Mucosa of gallbladder (tissue), 1 donor: ENCODE results near the gene SVBP. TPM values are rescaled to one million over a fixed set of nuclear protein-coding genes. Genes with fewer than 3 reads are reported as not detected.
"Not testable (repeated sequence)": the region's sequence is repeated elsewhere in the genome, so short reads cannot be mapped to it uniquely, and the experiment has no call there.

Source experiments
- DNase-seq: peaks from one replicate; pipeline ENCODE4 v3.0.0-alpha.2; 2020; ENCODE audit warnings: low spot score
- total RNA-seq: library from RNA; stranded (reverse); gene quantifications from one replicate; pipeline ENCODE4 v1.2.1, GENCODE V29; 2021
- donor health status: DM: no; HTN: no; CAD: no.

Gene SVBP
- total RNA-seq, 1 donor from 2014 or later = 17.8 TPM

DNA sequence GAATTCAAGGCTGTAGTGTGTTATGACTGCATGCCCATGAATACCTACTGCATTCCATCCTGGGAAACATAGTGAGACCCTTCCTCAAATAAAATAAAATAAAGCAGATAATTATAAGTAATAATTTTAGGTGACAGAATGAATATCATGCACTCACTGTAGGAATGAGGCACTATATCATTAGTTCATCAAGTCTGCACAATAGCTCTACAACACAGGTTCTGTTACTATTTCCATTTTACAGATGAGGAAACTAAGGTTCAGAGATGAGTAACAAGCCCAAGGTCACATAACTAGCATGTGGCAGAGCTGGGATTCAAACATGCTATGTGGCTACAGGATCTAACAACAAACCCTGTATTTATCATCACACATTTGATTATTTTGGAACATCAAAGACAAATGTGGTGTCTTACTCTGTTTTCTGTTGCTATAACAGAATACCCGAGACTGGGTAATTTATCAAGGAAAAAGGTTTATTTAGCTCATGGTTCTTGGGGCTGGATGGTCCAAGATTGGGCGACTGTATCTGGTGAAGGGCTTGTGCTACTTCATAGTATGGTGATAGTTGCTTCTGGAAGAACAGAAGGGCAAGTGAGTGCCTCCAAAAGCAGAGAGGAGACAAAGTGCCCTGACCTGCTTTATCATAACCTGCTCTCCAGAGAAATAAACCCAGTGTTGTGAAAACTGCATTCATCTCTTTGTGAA is 24.4 kb upstream of the SVBP start:
- DNase-seq = no peak

GRCh38 chr1:42841010-42841409 is 23.8 kb upstream of the SVBP start:
- no peak for DNase-seq

- DNase-seq = no peak
Observed at GRCh38 chr1:42838482-42839190, 21.4 kb upstream of the SVBP start.

DNA sequence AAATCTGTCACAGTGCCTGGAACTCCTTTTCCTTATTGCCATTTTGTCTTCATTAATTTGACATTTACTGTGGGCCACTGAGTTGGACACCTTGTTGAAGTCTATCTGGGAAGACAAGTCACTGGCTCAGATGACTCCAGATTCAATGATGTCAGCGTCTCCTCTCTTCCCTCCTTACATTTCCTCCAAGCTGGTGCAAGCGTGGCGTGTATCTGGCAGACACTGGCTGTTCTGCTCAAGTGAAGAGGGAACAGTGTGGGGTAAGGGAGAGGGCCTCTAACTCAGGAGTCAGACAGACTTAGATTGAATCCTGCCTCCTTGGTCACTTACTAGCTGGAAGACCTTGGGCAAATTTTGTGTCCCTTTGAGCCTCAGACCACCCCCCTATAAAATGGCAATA is 20.5 kb upstream of the SVBP start:
- no peak for DNase-seq

GRCh38 chr1:42835422-42835821 is 18.2 kb upstream of the SVBP start:
- no peak for DNase-seq

DNA sequence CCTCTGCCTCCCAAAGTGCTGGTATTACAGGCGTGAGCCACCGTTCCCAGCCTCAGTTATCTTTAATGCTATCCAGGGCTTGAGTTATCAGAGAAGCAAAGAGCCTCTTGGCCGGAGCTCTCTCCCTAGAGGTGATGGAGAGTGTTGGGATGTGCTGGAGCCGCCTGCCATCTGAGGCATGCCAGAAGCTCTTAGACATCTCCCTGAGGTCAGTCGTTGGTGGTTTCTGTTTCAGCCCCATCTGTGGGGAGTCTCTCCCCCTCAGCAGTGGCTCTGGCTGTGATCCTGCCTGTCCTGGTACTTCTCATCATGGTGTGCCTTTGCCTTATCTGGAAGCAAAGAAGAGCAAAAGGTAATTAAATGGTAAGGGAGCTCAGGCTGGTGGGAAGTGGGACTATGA is 17.6 kb upstream of the SVBP start:
- no peak for DNase-seq

- no peak for DNase-seq
Observed at GRCh38 chr1:42833981-42834380, 16.8 kb upstream of the SVBP start.

DNA sequence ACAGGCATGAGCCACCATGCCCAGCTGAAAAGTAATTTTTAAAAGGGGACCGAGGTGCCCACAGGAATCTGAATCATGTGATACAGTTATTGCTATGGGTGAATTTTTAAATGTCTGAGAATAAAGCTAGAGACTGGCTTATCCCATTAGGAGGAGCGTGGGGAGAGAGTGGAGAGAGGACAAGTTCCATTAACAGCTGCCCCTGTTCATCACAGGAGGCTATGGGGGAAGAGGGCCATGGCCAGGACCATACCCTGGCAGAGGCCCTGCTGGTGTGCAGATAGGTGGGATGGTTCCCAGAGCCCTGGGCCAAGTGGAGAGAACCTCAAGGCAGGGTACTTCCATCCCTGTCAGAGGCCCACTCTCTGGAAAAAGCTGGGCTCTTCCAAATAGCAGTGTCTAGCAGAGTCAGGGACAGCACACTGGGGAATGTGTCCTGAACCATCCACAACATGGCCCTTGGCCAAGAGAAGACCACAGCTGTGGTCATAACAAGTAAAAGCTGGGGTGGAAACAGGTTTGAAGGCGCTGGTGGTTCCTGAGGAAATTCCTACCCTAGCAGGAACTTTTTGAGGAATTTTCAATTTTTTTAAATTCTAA is 15.5 kb upstream of the SVBP start:
- no peak for DNase-seq

GRCh38 chr1:42831273-42831672 is 14.1 kb upstream of the SVBP start:
- no peak for DNase-seq

DNA sequence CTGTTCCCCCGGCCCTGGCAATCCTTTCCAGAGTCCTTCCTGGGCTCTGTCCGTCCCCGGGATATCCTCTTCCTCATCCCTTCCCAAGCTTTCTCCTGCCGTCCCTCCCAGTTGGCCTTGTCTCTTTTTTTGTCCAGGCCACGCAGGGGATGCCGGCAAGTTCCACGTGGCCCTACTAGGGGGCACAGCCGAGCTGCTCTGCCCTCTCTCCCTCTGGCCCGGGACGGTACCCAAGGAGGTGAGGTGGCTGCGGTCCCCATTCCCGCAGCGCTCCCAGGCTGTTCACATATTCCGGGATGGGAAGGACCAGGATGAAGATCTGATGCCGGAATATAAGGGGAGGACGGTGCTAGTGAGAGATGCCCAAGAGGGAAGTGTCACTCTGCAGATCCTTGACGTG is 13.4 kb upstream of the SVBP start:
- no peak for DNase-seq

DNA sequence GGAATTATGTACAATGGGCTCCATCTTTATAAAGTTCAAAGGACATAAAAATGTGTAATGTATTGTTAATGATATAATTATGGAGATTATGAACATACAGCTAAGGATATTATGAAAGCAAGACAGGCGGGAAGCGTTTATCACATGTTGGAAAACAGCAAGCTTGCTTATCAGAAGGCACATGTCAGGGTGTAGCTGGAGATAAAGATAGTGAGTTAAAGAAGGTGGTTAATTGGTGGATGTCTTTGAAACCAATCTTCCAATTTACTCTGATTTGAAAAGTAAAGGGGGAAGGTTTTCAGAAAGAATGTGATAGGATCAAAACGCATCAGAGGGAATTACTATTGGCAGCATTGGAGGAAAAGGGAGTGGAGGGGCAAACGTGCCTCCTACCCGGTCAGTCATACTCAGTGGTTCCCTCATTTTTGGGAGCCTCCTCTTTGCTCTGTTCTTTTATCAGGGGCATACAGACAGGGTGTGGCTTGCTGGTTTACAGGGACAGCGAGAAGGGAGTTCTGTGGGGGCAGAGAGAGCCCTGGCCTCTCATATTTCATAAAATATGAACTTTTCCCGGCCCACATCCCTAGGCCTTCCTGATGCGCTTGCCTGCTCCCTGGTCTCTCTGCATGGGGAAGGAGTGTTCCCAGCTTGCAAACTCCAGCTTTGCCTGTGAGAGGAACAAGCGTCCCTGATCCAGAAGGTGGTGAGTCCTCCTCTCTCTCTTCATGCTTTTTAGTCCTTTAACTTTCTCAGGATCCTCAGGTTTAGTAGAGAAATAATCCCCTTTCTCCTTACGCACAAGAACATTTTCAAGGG is 8.0 kb upstream of the SVBP start:
- DNase-seq = no peak

DNA sequence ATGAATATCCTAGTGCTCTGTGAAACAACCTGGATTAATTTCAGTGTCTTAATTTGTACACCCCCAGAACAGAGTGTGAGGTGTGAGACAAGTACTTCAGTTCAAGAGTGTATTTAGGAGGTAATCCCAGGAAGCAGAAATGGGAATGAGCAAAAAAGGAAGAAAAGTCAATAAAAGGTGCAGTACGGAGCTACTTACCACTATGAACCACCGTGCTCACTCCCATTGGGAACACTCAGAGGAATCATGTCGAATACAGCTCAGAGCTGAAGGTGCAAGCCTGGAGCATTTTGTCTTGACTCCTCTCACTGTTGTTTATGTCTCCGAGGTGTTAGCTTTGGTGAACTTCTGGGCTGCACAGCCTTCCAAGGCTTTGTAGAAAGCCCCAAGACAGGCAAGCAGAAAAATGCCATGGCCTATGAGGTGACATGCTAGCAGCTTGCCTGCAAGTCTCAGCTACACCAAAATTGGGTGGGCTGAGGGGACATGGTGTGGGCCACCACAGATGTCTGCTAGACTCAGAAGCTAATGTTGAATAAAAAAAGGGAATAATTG is 7.4 kb upstream of the SVBP start:
- no peak for DNase-seq

DNA sequence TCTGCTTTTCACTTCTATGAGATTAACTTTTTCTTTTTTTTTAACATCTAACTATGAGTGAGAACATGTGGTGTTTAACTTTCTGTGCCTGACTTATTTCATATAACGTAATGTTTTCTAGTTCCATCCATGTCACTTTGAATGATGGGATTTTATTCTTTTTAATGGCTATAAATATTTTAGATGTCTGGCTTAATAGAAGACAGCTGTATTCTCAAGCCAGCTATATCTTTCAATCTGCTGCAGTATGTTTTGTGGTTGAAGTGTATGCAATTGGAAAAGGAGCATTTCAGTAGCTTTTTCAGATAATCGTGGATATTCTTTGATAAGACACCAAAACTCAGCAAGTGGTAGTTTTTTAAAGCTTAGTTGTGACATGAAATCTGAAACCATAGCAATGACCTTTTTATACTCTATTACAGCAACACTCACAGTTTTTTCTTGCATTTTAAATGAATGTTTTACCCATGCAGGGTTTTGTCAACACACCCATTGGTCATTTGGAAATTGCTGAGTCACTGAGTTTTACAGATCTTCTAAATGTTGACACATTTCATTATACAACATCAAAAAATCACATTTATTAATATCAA is 5.7 kb upstream of the SVBP start:
- no peak for DNase-seq

DNA sequence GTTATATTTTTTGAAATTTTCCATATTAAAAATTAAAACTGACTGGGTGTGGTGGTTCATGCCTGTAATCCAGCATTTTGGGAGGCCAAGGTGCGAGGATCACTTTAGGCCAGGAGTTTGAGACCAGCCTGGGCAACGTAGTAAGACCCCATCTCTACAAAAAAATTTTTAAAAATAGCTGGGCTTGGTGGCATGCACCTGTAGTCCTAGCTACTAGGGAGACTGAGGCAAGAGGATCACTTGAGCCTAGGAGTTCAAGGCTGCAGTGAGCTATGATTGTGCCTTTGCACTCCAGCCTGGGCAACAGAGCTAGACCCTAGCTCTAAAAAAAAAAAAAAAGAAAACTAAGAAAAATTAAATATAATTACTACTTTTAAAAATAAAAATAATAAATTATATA is 4.5 kb upstream of the SVBP start:
- DNase-seq = no peak

DNA sequence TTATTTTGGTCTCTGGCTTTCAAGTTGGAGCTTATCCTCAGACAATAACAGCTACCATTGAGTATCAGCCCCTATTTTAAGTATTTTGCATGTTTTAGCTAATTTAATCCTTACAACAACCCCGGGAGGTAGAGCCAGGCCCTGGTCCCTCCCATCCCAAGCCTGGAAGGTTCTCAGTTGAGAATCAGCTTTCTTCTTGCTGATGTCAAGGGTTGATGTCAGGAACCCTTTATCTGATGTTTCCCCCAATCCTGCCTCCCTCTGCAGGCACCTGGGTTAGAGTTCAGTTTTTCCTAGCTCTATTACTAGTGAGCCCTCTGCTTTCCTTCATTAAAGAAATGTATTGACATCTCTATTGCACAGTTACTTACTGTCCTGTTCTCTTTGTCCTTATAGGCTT is 3.6 kb upstream of the SVBP start:
- DNase-seq = no peak

DNA sequence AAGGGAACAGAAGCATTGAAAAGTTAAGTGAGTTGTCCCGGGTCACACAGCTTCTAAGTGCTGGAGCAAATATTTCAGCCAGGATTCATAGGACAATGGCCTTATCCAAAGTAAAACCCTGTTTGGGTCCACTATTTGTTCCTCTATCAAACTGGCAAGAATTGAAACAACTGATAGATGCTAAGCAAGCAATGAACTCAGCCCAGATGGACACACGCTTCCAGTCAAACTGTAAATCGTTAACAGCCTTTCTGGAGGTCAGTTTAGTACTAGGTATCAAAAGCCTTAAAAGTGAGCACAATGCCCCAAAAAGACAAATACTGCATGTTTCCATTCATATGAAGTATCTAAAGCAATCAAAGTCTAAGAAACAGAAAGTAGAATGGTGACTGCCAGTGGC is 779 bp upstream of the SVBP start:
- DNase-seq = no peak

GRCh38 chr1:42817440-42817767 is 207 bp upstream of the SVBP start:
- no peak for DNase-seq

DNA sequence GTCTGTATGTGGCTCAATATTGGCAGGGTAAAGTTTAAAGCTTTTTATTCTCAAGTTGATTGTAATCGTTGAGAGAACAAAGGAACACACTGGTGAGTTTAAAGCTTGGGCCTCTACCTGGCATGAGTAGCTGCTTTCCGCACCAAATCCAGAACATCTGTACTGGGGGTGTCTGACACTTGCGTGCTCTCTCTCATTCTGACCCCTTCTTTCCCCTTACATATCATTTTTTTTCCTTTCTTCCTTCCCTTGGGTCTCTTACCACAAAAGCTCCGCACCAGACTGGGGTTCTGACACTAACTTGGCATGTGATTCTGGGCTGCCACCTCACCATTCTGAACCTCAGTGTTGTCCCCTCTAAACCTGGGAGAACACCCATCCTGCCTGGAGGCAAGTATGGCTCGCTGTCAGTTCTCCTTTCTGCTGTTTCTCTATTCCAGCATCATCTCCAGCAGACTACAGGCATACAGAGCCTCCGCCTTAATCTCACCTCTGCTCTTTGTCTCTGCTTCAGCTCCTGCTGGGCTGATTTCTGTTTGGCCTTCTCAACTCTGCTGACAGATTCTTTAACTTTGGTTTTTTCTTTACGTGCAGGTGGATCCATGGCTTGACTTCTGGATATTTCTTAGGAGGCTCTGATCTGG is 1.1 kb downstream of the SVBP start:
- DNase-seq = no peak

- DNase-seq = not testable (repeated sequence)
Observed at GRCh38 chr1:42814815-42815214, 2.4 kb downstream of the SVBP start.

DNA sequence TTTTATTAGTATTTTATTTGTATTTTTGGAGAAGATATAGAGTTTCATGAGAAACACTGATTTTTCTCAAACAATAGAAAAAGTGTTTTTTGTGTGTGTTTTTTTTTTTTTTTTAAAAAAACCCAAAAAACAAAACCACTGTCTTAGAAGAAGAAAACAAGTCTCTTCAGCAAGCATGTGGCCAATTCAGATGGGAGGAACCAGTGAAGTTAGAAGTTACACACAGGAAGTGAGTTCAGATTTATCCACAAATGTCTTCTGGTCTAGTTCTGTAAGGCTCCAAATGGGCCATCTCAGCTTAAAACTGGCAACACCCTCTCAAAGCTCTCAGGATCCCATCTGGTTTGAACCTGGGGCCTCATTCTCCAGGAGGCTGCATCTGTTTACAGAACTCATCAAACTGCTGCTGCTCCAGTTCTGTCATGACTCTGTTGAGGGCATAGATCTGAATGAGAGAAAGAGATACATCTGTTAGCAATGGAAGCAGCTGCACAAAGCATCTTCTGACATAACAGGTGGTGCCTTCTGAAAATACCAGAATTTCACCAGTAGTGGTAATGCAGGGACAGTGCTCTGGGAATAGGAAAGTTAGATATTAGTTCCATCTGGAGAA is 10.0 kb downstream of the SVBP start:
- no peak for DNase-seq

GRCh38 chr1:42806593-42806992 is 10.6 kb downstream of the SVBP start:
- DNase-seq = no peak
